Measurements from ENCODE around the gene MAP7D1.

The MAP7D1 gene

DNA sequence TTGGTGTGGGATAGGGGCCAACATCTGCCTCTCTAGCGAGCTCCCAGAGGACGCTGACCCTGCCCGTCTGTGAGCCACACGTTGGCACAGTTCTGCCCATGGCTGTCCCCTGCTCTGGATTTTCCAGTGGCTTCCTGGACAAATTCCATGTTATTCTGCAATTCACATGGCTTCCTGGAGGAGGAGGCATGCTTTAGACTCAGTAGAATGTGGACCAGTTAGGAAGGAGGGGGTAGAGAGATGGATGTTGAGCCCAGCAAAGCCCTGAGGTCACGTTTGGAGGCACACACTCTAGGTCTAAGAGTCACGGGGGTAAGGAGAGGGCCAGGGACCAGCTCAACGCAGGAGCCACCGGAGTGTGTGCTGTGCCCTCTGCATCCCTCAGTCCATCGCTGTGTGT, 43.1 kb upstream of the MAP7D1 start:
- H3K4me3 ChIP-seq (ENCODE audit: low read depth, low read length) = no peak overlapping the region
- TF ChIP-seq, protein P1, sequence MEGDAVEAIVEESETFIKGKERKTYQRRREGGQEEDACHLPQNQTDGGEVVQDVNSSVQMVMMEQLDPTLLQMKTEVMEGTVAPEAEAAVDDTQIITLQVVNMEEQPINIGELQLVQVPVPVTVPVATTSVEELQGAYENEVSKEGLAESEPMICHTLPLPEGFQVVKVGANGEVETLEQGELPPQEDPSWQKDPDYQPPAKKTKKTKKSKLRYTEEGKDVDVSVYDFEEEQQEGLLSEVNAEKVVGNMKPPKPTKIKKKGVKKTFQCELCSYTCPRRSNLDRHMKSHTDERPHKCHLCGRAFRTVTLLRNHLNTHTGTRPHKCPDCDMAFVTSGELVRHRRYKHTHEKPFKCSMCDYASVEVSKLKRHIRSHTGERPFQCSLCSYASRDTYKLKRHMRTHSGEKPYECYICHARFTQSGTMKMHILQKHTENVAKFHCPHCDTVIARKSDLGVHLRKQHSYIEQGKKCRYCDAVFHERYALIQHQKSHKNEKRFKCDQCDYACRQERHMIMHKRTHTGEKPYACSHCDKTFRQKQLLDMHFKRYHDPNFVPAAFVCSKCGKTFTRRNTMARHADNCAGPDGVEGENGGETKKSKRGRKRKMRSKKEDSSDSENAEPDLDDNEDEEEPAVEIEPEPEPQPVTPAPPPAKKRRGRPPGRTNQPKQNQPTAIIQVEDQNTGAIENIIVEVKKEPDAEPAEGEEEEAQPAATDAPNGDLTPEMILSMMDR (IDR thresholded peaks at IDR 0.05; ENCODE audit: insufficient read depth, low read depth, low read length, missing control alignments) = no peak
- no peak for DNase-seq (ENCODE audit: low read depth)

DNA sequence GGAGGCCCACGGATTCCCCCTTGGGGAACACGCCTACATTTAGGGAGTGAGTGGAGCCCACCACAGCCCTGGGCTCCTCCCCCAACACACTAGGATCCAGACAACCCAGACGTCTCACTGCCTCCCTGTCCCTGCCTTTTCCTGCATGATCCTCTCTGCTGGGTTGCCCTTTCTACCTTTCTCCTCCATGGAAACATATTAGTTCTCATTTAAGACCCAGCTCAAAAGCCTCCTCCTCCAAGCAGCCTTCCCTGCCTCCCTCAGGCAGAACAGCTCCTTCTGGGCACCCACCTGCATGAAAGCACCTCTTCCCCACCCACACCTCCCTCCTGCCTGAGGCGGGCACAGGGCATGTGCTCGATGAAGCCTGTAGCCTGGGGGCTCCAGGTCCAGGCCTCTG, 41.6 kb upstream of the MAP7D1 start:
- DNase-seq (ENCODE audit: low read depth) = no peak
- TF ChIP-seq, protein P1 (IDR thresholded peaks at IDR 0.05; ENCODE audit: insufficient read depth, low read depth, low read length, missing control alignments) = no peak
- no peak overlapping the region for H3K4me3 ChIP-seq (ENCODE audit: low read depth, low read length)

DNA sequence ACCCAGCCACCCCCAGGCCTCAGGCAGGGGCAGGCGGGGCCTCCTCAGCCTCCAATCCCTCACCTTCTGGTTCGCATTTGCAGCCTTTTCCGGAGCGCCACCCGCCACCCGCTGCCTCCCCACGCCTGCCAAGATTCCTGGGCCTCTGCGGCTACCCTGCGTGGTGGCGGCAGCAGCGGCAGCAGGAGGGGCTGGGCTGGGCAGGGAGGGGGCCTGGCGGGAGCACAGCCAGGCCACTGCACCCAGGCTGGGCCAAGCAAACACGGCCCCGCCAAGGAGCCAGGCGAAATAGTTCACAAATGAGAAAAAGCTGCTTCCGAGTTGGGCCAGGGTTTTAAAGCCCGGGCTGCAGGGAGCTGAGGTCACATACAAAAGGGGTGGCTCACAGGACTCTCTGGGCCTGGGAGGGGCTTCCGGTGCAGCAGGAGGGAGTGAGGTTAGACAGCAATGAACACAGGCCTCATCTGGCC, 40.7 kb upstream of the MAP7D1 start:
- DNase-seq (ENCODE audit: low read depth) = no peak
- no peak overlapping the region for H3K4me3 ChIP-seq (ENCODE audit: low read depth, low read length)
- TF ChIP-seq, protein P1 (IDR thresholded peaks at IDR 0.05; ENCODE audit: insufficient read depth, low read depth, low read length, missing control alignments) = no peak

DNA sequence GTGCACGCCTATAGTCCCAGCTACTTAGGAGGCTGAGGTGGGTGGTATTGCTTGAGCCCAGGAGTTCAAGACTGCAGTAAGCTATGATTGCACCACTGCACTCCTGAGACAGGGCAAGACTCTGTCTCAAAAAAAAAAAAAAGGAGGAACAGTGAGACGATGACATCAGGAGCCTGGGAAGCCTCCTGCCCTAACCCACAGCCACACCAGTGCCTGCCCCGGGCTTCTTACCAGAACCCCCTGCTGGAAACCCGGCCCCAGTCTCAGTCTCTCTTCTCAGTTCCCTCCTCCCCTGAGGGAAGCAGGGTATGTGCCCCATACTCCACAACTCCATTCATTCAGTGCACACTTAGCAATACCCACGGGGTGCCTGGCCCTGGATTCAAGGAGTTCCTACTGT, 40.0 kb upstream of the MAP7D1 start:
- no peak for DNase-seq (ENCODE audit: low read depth)
- TF ChIP-seq, protein P1 (IDR thresholded peaks at IDR 0.05; ENCODE audit: insufficient read depth, low read depth, low read length, missing control alignments) = no peak
- H3K4me3 ChIP-seq (ENCODE audit: low read depth, low read length) = no peak overlapping the region

DNA sequence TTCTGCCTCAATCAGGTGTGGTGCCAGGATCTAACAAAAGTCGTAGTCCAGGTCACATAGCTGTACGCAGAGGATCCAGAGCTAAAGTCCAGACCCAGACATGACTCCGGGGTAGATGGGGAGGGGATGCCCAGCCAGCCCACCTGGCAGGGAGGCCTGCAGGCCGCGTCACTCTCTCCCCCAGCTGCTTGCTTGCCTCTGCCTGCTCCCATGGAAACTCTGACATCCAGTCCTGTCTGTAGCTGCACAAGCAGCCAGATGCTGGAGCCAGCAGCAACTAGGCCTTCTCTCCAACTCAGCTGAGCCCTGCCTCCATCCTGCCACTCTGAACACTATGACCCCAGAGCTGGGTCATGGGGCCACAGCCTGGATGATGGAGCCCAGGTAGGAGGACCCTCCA, 39.1 kb upstream of the MAP7D1 start:
- DNase-seq (ENCODE audit: low read depth) = no peak
- no peak overlapping the region for H3K4me3 ChIP-seq (ENCODE audit: low read depth, low read length)
- TF ChIP-seq, protein P1 (IDR thresholded peaks at IDR 0.05; ENCODE audit: insufficient read depth, low read depth, low read length, missing control alignments) = no peak

DNA sequence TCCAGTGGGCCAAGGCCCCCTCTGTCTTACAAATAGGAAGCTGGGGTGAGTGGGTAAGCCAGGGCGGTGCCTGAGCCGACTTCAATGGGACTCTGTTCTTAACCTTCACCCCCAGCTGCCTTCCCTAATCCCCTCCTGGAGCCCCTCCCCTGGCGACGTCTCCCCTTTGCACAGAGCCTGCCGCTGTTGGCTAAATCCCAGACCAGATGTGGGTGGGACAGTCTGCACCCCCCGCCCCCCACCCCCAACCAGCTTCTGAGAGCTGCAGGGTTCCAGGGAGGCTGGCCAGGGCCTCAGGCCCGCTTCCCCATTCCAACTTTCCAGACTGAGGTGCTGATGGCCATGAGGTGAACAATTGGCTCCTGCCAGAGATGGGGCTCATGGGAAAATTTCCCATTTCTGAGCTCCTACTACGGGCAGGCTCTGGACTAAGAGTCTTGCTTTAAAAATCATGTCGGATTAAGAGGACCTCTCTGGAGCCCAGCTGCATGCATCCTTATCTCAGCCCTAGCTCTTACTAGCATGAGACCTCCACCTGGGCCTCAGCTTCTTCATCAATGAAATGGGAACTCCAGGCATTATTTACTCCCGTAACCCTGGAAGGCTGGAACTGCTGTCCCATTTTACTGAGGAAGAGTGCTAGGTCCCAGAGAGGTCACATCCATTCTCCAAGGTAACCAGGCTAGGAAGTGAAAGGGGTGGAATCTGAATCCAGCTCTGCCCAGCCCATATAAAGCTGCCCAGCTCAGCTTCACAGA, 37.3 kb upstream of the MAP7D1 start:
- DNase-seq (ENCODE audit: low read depth) = no peak
- TF ChIP-seq, protein P1 (IDR thresholded peaks at IDR 0.05; ENCODE audit: insufficient read depth, low read depth, low read length, missing control alignments) = no peak

DNA sequence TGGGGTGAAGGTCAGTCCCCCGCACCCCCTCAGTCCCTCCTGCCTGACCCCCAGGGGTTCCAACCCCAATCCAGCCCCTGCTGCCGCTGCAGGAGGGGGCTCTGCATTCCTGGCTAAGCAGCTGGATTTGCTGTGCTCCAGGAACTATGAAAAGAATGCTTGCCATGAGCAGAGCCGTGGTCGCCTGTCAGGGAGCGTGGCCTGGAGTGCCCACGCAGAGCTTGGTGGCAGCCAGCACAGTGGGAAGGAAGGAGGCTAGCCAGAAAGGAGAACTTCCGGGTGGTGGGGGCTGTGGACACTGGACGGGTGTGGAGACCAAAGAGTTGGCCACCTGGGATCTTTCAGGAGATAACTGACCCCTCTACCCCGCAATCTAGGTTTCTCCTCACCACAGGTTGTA, 36.5 kb upstream of the MAP7D1 start:
- H3K4me3 ChIP-seq (ENCODE audit: low read depth, low read length) = no peak overlapping the region
- TF ChIP-seq, protein P1 (IDR thresholded peaks at IDR 0.05; ENCODE audit: insufficient read depth, low read depth, low read length, missing control alignments) = no peak
- no peak for DNase-seq (ENCODE audit: low read depth)

More for the DNA sequence above, 37.3 kb upstream of the MAP7D1 start:
- no peak overlapping the region for H3K4me3 ChIP-seq (ENCODE audit: low read depth, low read length)
